ENCODE data around the gene TMEM141. TPM values are rescaled to one million over a fixed set of nuclear protein-coding genes. Genes with fewer than 3 reads are reported as not detected.

Gene TMEM141
- total RNA-seq, 4 donors from 2014 or later = 22.2 to 68.8 (median 54.4) TPM

DNA sequence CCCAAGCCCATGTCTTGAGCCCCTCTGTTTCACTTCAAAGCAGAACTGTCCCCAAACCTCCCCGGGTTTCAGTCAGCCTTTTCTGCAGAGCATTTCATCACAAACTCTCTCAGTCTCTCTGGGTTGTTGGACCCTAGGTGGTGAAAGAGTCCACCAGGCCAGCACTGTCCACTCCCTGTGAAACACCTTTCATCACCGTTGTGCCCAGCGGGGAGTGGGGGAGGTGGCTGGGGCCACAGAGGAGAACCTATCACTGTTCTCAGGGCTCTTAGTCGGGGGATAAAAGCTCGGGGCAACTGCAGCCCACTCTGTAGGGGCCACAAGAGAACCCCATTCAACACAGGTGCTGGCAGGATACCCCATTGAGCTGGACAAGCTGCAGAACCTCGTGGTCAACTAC is 11.2 kb downstream of the TMEM141 start:
- TF ChIP-seq, protein P1, sequence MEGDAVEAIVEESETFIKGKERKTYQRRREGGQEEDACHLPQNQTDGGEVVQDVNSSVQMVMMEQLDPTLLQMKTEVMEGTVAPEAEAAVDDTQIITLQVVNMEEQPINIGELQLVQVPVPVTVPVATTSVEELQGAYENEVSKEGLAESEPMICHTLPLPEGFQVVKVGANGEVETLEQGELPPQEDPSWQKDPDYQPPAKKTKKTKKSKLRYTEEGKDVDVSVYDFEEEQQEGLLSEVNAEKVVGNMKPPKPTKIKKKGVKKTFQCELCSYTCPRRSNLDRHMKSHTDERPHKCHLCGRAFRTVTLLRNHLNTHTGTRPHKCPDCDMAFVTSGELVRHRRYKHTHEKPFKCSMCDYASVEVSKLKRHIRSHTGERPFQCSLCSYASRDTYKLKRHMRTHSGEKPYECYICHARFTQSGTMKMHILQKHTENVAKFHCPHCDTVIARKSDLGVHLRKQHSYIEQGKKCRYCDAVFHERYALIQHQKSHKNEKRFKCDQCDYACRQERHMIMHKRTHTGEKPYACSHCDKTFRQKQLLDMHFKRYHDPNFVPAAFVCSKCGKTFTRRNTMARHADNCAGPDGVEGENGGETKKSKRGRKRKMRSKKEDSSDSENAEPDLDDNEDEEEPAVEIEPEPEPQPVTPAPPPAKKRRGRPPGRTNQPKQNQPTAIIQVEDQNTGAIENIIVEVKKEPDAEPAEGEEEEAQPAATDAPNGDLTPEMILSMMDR (IDR thresholded peaks at IDR 0.05; ENCODE audit: low read depth) = no peak

DNA sequence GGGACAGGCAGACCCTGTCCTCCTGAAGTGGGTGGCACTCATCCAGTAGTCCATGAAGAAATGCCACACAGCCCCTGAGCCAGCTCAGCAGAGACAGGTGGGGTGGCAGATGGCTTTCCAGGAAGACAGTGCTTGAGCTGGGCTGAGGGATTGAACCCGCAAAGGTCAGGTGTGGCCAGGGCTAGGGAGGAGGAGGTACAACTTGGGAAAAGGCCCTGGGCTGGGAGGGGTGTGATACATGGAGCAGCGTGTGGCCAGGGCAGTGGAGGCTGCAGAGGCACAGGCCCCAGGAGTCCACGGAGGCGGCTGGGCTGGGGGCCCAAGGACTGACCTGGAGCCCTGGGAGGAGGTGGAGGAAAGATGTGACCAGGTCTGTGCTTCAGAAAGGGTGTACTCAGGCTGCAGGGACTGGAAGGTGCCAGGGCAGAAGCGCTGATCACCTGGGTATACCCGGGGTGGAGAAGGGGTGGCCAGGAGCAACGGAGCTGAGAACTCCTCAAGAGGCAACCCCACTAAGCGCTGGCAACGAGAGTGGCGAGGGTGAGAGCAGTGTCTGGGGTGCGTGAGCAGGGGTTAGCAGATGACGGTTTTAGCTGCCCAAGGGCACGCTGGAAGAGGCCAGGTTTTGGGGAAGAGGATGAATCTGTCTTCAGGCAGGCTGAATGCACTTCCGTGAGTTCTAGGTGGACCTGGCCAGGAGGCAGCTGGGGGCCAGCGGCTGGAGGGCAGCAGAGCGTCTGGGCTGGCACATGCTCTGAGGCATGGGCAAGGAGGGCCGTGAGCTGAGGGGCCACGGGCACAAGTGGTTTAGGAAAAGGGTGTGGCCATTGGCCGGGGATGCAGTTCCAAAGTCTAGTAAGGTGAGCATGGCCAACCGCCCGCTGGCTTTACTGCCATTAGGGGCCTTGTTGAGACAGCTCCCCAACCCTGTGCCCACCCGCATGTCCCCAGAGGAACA is 12.7 kb downstream of the TMEM141 start:
- TF ChIP-seq, protein P1 (IDR thresholded peaks at IDR 0.05; ENCODE audit: low read depth) = no peak

DNA sequence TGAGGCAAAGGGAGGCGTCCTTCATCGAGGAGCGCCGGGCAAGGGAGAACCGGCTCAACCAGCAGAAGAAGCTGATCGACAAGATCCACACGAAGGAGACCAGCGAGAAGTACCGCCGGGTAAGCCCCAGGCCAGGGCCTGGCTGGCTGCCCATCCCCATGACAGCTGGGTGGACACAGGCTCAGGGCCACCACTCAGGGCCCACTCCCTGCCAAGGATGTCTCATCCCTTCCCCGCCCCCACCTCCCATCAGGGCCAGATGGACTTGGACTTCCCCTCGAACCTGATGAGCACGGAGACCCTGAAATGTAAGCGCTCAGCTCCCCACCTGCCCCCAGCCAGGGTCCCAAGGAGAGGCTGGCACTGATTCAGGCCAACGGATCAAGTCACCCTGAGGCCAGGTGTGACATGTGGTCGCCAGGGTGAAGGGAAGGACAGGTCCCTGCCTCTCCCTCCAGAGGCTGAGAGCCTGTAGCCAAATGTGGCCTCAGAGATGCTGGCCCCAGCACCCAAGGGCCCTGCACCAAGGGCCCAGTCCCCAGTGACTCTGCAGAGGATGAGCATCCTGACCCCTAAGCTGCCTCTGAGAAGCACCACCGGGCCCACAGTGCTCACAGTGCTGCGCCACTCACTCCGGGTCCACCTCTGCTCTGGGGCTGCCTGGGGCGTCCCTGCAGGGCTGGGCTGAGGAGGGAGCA is 13.5 kb downstream of the TMEM141 start:
- TF ChIP-seq, protein P1 (IDR thresholded peaks at IDR 0.05; ENCODE audit: low read depth) = no peak

DNA sequence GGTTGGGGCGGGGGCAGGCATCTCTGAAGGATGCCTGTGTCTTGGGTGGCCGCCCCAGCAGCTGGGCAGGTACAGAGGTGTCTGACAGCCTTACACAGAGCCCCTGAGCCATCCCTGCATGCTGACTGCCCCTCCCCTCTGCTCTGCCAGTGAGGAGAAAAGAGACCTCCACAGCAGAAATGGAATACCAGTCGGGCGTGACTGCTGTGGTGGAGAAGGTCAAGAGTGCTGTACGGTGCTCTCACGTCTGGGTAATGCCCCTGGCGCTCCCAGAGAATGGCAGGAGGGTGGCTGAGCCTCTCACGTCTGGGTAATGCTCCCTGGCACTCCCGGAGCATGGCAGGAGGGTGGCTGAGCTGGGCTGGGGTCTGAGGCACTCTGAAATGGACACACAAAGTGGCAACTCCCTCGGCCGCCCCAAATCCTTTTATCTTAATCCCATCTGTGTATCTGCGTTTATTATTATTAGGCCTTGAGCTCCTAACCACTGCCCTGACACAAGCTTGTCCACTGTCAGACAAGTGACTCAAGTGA is 14.1 kb downstream of the TMEM141 start:
- TF ChIP-seq, protein P1 (IDR thresholded peaks at IDR 0.05; ENCODE audit: low read depth) = no peak

DNA sequence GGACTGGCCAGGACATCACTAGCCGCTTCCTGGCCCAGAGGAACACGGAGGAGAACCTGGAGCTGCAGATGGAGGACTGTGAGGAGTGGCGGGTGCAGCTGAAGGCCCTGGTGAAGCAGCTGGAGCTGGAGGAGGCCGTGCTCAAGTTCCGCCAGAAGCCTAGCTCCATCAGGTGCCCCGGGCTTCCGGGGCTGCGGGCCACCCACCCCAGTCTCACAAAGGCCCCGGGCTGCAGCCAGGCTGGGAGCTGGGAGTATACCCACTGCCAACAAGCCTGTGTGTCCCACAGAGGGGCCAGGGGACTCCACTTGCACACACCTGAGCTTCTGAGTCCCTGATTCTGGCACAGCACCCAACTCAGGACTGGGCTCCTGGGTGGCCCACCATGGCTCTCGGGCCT is 14.9 kb downstream of the TMEM141 start:
- TF ChIP-seq, protein P1 (IDR thresholded peaks at IDR 0.05; ENCODE audit: low read depth) = no peak

DNA sequence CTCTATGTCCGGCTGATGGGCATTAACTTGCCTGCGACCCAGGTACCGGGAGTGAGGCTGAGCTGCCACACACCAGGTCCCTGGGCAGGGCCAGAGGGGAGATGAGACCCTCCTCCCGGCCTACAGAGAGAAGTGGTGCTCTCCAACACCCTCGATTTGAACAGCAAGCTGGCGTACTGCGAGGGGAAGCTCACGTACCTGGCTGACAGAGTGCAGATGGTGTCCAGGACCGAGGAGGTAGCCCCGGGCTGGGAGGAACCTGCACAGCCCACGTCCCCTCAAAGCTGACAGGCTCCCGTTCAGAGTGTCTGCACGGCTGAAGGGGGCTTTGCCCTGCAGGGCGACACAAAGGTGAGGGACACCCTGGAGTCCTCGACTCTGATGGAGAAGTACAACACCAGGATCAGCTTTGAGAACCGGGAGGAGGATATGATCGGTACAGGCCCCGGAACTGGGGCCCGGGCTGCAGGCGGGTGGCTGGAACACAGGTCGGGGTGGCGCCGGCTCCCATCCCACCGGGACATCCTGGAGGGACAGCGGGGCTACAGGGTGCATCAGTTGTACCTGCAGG is 15.6 kb downstream of the TMEM141 start:
- TF ChIP-seq, protein P1 (IDR thresholded peaks at IDR 0.05; ENCODE audit: low read depth) = no peak
